Epithelial cell of proximal tubule (primary cell): ENCODE data around the gene ULK1. TPM values are rescaled to one million over a fixed set of nuclear protein-coding genes. Genes with fewer than 3 reads are reported as not detected.

ENCODE experiments used
- DNase-seq: peaks from one replicate; pipeline ENCODE4 v3.0.0-alpha.2; 2011; ENCODE audit warnings: low read depth
- H3K4me3 ChIP-seq: 2 replicates; pipeline ENCODE4 v1.5.1; 2011; ENCODE audit warnings: low read depth, mild to moderate bottlenecking, low read length
- CTCF ChIP-seq: conservative IDR thresholded peaks from 2 replicates; pipeline ENCODE4 v1.5.1; 2012; ENCODE audit warnings: low read depth, mild to moderate bottlenecking, low read length
- total RNA-seq: library from RNA; depleted of rRNA; stranded (reverse); fragments of >200 nt; gene quantifications from 2 replicates; pipeline ENCODE4 v1.2.3, GENCODE V29; 2015

Gene ULK1
- total RNA-seq, 1 donor from 2014 or later: 11.8 TPM

GRCh38 chr12:131934535-131934934, 40.1 kb downstream of the ULK1 start:
- no peak for TF ChIP-seq CTCF
- no peak for DNase-seq
- no peak overlapping the region for H3K4me3 ChIP-seq

DNA sequence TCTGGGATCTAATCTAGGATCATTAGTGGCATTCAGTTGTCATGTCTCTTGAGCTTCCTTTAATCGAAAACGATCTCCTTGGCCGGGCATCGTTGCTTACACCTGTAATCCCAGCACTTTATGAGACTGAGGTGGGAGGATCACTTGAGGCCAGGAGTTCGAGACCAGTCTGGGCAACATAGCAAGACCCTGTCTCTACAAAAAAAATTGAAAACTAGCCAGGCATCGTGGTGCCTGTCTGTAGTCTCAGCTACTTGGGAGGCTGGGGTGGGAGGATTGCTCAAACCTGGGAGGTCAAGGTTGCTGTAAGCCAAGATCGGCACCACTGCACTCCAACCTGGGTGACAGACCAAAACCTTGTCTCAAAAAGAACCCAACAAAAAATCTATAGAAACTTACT, 43.7 kb downstream of the ULK1 start:
- DNase-seq: no peak
- no peak for TF ChIP-seq CTCF

DNA sequence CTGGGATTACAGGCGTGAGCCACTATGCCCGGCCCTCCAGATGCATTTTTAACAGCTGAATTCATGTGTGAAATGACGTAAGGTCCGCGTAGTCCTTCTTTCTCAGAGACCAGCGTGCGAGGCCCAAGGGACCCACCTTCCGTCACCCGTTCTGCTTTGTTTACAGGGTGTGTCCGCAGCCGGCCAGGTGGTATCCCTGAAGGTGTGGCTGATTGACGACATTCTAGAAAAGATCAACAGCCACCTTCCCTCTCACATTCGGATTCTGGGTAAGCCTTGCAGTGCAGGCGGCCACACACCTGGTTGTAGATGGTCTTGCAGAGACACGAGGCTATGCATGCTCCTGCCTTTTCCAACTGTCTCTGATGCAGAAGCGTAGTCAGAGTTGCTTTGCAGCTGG, 44.6 kb downstream of the ULK1 start:
- no peak overlapping the region for H3K4me3 ChIP-seq
- no peak for DNase-seq
- no peak for TF ChIP-seq CTCF

More for the DNA sequence above, 43.7 kb downstream of the ULK1 start:
- no peak overlapping the region for H3K4me3 ChIP-seq

DNA sequence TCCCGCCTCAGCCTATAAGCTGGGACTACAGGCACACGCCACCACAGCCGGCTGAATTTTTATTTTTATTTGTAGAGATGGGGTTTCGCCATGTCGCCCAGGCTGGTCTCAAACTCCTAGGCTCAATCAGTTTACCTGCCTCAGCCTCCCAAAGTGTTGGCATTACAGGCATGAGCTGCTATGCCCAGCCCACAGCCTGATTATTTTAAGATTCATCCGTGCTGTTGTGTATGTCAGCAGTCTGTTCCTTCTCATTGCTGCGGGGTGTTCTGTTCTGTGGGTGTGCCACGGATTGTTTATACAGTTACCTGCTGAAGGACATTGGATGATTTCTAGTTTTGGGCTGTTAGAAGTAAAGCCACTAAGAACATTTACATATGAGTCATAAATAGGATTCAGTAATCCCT, 45.7 kb downstream of the ULK1 start:
- no peak for DNase-seq
- TF ChIP-seq CTCF: no peak
- H3K4me3 ChIP-seq: no peak overlapping the region

- TF ChIP-seq CTCF: no peak
- no peak for DNase-seq
- H3K4me3 ChIP-seq: no peak overlapping the region
Measured at GRCh38 chr12:131941116-131941986, 46.9 kb downstream of the ULK1 start.

- TF ChIP-seq CTCF: no peak
- no peak overlapping the region for H3K4me3 ChIP-seq
- DNase-seq: no peak
Measured at GRCh38 chr12:131941987-131942341, 47.5 kb downstream of the ULK1 start.

- no peak overlapping the region for H3K4me3 ChIP-seq
- no peak for DNase-seq
- no peak for TF ChIP-seq CTCF
Measured at GRCh38 chr12:131942671-131943070, 48.2 kb downstream of the ULK1 start.
